ENCODE results near the gene TRERF1.

TRERF1 gene

GRCh38 chr6:42366011-42366705, 85.6 kb downstream of the TRERF1 start:
- Histone ChIP-seq H4K91ac (ENCODE audit: low read length) (no peak overlapping the region), H3K14ac (ENCODE audit: low read length in 2 of 2) (no peak overlapping the region), H3K18ac (ENCODE audit: low read depth in 1 of 2, low read length in 2 of 2) (peak overlapping the region in 1 of 2 experiments; percentile 49), H3K23ac (ENCODE audit: low read length in 2 of 2) (no peak overlapping the region), H3K4me2 (ENCODE audit: low read length, poor library complexity, severe bottlenecking) (no peak overlapping the region), H3K27me3 (ENCODE audit: control insufficient read depth in 1 of 2, insufficient read depth in 1 of 2, low read length in 2 of 2) (no peaks in the 10 kb centered on the region), H2AK5ac (ENCODE audit: low read length, severe bottlenecking) (no peak overlapping the region), H3K4ac (ENCODE audit: low read depth in 1 of 2, low read length in 2 of 2) (no peak overlapping the region), H3K36me3 (ENCODE audit: control insufficient read depth in 1 of 2, insufficient read depth in 2 of 2, low read depth in 1 of 2, low read length in 2 of 2) (peaks cover 10 to 19% of the 10 kb centered on the region in 2 experiments), H2BK15ac (ENCODE audit: low read depth, poor library complexity, severe bottlenecking) (no peak overlapping the region), H2BK5ac (ENCODE audit: low read depth, low read length, poor library complexity, severe bottlenecking) (no peak overlapping the region), H2AFZ (ENCODE audit: low read depth, low read length) (no peak overlapping the region), H4K8ac (ENCODE audit: low read length) (peak overlapping the region; percentile 35), H3K9ac (ENCODE audit: low read length) (no peak overlapping the region), H3K4me3 (ENCODE audit: insufficient read depth in 1 of 2, low read depth in 1 of 2, low read length in 2 of 2) (no peak overlapping the region), H3K9me3 (ENCODE audit: control insufficient read depth, low read length) (no peaks in the 10 kb centered on the region), H3K79me1 (replicated peaks; ENCODE audit: low read length, poor library complexity, severe bottlenecking) (peaks cover 57% of the 10 kb centered on the region), H3K27ac (ENCODE audit: low read length, poor library complexity, severe bottlenecking) (no peak overlapping the region), H3K4me1 (ENCODE audit: control insufficient read depth, insufficient read depth, low read depth, low read length) (peaks cover 8% of the 10 kb centered on the region), H2BK120ac (ENCODE audit: low read depth, low read length) (no peak overlapping the region), H2BK12ac (ENCODE audit: low read length in 2 of 2) (no peak overlapping the region)
- WGBS = 96% methylated on average over 5 of the region's 5 CpGs
- DNase-seq = no peak

GRCh38 chr6:42365021-42365420, 86.7 kb downstream of the TRERF1 start:
- no peak for DNase-seq
- Histone ChIP-seq H3K4me2 (ENCODE audit: low read length, poor library complexity, severe bottlenecking) (no peak overlapping the region), H2BK15ac (ENCODE audit: low read depth, poor library complexity, severe bottlenecking) (no peak overlapping the region), H3K9ac (ENCODE audit: low read length) (no peak overlapping the region), H2BK5ac (ENCODE audit: low read depth, low read length, poor library complexity, severe bottlenecking) (no peak overlapping the region), H4K8ac (ENCODE audit: low read length) (no peak overlapping the region), H3K14ac (ENCODE audit: low read length in 2 of 2) (no peak overlapping the region), H3K4me1 (ENCODE audit: control insufficient read depth, insufficient read depth, low read depth, low read length) (peaks cover 8% of the 10 kb centered on the region), H4K91ac (ENCODE audit: low read length) (no peak overlapping the region), H2BK120ac (ENCODE audit: low read depth, low read length) (no peak overlapping the region), H2AFZ (ENCODE audit: low read depth, low read length) (no peak overlapping the region), H3K27me3 (ENCODE audit: control insufficient read depth in 1 of 2, insufficient read depth in 1 of 2, low read length in 2 of 2) (no peaks in the 10 kb centered on the region), H3K36me3 (ENCODE audit: control insufficient read depth in 1 of 2, insufficient read depth in 2 of 2, low read depth in 1 of 2, low read length in 2 of 2) (peaks cover 10 to 24% of the 10 kb centered on the region in 2 experiments), H3K4me3 (ENCODE audit: insufficient read depth in 1 of 2, low read depth in 1 of 2, low read length in 2 of 2) (no peak overlapping the region), H3K4ac (ENCODE audit: low read depth in 1 of 2, low read length in 2 of 2) (no peak overlapping the region), H3K9me3 (ENCODE audit: control insufficient read depth, low read length) (no peaks in the 10 kb centered on the region), H2BK12ac (ENCODE audit: low read length in 2 of 2) (no peak overlapping the region), H3K23ac (ENCODE audit: low read length in 2 of 2) (no peak overlapping the region), H2AK5ac (ENCODE audit: low read length, severe bottlenecking) (no peak overlapping the region), H3K79me1 (replicated peaks; ENCODE audit: low read length, poor library complexity, severe bottlenecking) (peaks cover 56% of the 10 kb centered on the region), H3K27ac (ENCODE audit: low read length, poor library complexity, severe bottlenecking) (no peak overlapping the region), H3K18ac (ENCODE audit: low read depth in 1 of 2, low read length in 2 of 2) (no peak overlapping the region)
- 97% methylated on average over 8 of the region's 8 CpGs for WGBS

GRCh38 chr6:42363926-42364849, 87.5 kb downstream of the TRERF1 start:
- Histone ChIP-seq H3K9ac (ENCODE audit: low read length) (no peak overlapping the region), H3K4me1 (ENCODE audit: control insufficient read depth, insufficient read depth, low read depth, low read length) (peaks cover 8% of the 10 kb centered on the region)
- no peak for DNase-seq

GRCh38 chr6:42361036-42361435, 90.7 kb downstream of the TRERF1 start:
- 90% methylated on average over 3 of the region's 3 CpGs for WGBS
- H3K18ac ChIP-seq (ENCODE audit: low read depth in 1 of 2, low read length in 2 of 2) = no peak overlapping the region
- no peak overlapping the region for H2AFZ ChIP-seq (ENCODE audit: low read depth, low read length)

More at GRCh38 chr6:42363926-42364849, 87.5 kb downstream of the TRERF1 start:
- Histone ChIP-seq H2BK12ac (ENCODE audit: low read length in 2 of 2) (no peak overlapping the region), H3K9me3 (ENCODE audit: control insufficient read depth, low read length) (no peaks in the 10 kb centered on the region), H3K14ac (ENCODE audit: low read length in 2 of 2) (peak overlapping the region in 1 of 2 experiments; percentile 14), H4K91ac (ENCODE audit: low read length) (no peak overlapping the region), H2BK120ac (ENCODE audit: low read depth, low read length) (no peak overlapping the region), H4K8ac (ENCODE audit: low read length) (no peak overlapping the region), H3K27me3 (ENCODE audit: control insufficient read depth in 1 of 2, insufficient read depth in 1 of 2, low read length in 2 of 2) (no peaks in the 10 kb centered on the region), H3K18ac (ENCODE audit: low read depth in 1 of 2, low read length in 2 of 2) (peak overlapping the region in 1 of 2 experiments; percentile 1), H3K36me3 (ENCODE audit: control insufficient read depth in 1 of 2, insufficient read depth in 2 of 2, low read depth in 1 of 2, low read length in 2 of 2) (peaks cover 10 to 24% of the 10 kb centered on the region in 2 experiments), H2BK5ac (ENCODE audit: low read depth, low read length, poor library complexity, severe bottlenecking) (no peak overlapping the region), H2BK15ac (ENCODE audit: low read depth, poor library complexity, severe bottlenecking) (no peak overlapping the region), H2AFZ (ENCODE audit: low read depth, low read length) (no peak overlapping the region), H2AK5ac (ENCODE audit: low read length, severe bottlenecking) (no peak overlapping the region), H3K23ac (ENCODE audit: low read length in 2 of 2) (no peak overlapping the region), H3K27ac (ENCODE audit: low read length, poor library complexity, severe bottlenecking) (no peak overlapping the region), H3K4me2 (ENCODE audit: low read length, poor library complexity, severe bottlenecking) (no peak overlapping the region), H3K79me1 (replicated peaks; ENCODE audit: low read length, poor library complexity, severe bottlenecking) (peaks cover 52% of the 10 kb centered on the region), H3K4me3 (ENCODE audit: insufficient read depth in 1 of 2, low read depth in 1 of 2, low read length in 2 of 2) (no peak overlapping the region), H3K4ac (ENCODE audit: low read depth in 1 of 2, low read length in 2 of 2) (no peak overlapping the region)
- WGBS = 96% methylated on average over 8 of the region's 8 CpGs

More at GRCh38 chr6:42361036-42361435, 90.7 kb downstream of the TRERF1 start:
- H4K8ac ChIP-seq (ENCODE audit: low read length) = no peak overlapping the region
- no peak overlapping the region for H2BK120ac ChIP-seq (ENCODE audit: low read depth, low read length)
- no peak overlapping the region for H2BK15ac ChIP-seq (ENCODE audit: low read depth, poor library complexity, severe bottlenecking)
- no peak overlapping the region for H3K23ac ChIP-seq (ENCODE audit: low read length in 2 of 2)
- peaks cover 48% of the 10 kb centered on the region for H3K79me1 ChIP-seq (replicated peaks; ENCODE audit: low read length, poor library complexity, severe bottlenecking)
- DNase-seq = no peak
- no peak overlapping the region for H3K27ac ChIP-seq (ENCODE audit: low read length, poor library complexity, severe bottlenecking)
- no peak overlapping the region for H4K91ac ChIP-seq (ENCODE audit: low read length)
- H3K9ac ChIP-seq (ENCODE audit: low read length) = no peak overlapping the region
- no peak overlapping the region for H3K4me3 ChIP-seq (ENCODE audit: insufficient read depth in 1 of 2, low read depth in 1 of 2, low read length in 2 of 2)
- no peak overlapping the region for H3K14ac ChIP-seq (ENCODE audit: low read length in 2 of 2)
- H3K4me2 ChIP-seq (ENCODE audit: low read length, poor library complexity, severe bottlenecking) = no peak overlapping the region
- no peak overlapping the region for H2AK5ac ChIP-seq (ENCODE audit: low read length, severe bottlenecking)
- peaks cover 7% of the 10 kb centered on the region for H3K4me1 ChIP-seq (ENCODE audit: control insufficient read depth, insufficient read depth, low read depth, low read length)
- H2BK5ac ChIP-seq (ENCODE audit: low read depth, low read length, poor library complexity, severe bottlenecking) = no peak overlapping the region
- H3K4ac ChIP-seq (ENCODE audit: low read depth in 1 of 2, low read length in 2 of 2) = no peak overlapping the region
- H3K27me3 ChIP-seq (ENCODE audit: control insufficient read depth in 1 of 2, insufficient read depth in 1 of 2, low read length in 2 of 2) = no peaks in the 10 kb centered on the region
- no peaks in the 10 kb centered on the region for H3K9me3 ChIP-seq (ENCODE audit: control insufficient read depth, low read length)
- H3K36me3 ChIP-seq (ENCODE audit: control insufficient read depth in 1 of 2, insufficient read depth in 2 of 2, low read depth in 1 of 2, low read length in 2 of 2) = peaks cover 9 to 29% of the 10 kb centered on the region in 2 experiments
- no peak overlapping the region for H2BK12ac ChIP-seq (ENCODE audit: low read length in 2 of 2)

Data from mesenchymal stem cell (in vitro differentiated cells and primary cell).